ENCODE data around the gene AKAP17A.
"Not testable (repeated sequence)": the region's sequence is repeated elsewhere in the genome, so short reads cannot be mapped to it uniquely, and the experiment has no call there.

AKAP17A gene

DNA sequence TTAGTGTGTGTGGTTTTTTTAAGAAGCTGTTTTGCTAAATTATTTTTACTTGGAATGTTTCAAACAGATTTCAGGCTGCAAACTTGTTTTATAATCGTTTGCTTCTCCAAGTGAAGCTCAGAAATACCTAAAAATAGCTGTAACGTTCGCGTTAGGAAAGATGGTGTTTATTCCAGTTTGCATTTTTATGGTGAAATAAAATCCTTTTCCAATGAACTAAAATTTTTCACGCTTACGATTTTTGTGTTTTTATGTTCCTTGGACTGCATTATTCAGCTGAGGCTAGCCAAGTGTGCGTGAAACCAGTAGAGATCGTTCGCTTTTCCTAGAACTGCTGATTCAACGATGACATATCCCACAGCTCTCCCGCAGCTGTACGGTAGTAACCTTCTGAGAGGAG lies 10.9 kb downstream of the AKAP17A start:
- no peak for DNase-seq (ENCODE audit: low read depth)

DNA sequence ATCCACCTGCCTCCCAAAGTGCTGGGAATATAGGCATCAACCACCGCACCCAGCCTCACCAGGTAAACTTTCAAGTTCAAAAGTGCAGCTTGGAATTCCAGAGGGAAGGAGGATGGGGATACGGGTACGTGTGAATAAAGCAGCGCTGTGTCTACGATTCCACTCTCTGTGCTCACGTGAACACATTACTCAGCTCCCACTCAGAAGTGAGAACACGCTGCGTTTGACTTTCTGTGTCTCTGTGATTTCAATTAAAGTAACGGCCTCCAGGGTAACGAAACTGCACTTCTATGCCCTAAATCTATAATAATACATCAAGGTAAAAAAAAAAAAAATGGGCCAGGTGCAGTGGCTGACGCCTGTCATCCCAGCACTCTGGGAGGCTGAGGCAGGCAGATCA lies 15.1 kb downstream of the AKAP17A start:
- DNase-seq (ENCODE audit: low read depth): no peak

DNA sequence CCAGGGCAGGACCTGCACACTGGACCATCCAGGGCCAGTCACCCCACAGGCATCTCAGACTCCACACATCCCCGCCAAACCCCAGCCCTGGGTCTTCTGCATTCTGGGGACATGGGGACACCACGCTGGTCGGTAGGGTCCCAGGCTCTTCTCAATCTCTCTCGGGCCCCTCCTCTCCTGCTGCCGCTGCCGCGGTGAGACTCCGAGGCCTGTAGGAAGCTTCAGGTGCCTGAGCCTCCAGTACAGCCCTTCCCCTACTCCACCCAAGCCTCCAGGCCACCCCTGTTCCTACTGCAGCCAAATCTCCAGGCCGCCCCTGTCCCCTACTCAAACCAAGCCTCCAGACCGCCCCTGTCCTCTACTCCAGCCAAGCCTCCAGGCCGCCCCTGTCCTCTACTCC lies 17.9 kb downstream of the AKAP17A start:
- DNase-seq (ENCODE audit: low read depth): no peak

DNA sequence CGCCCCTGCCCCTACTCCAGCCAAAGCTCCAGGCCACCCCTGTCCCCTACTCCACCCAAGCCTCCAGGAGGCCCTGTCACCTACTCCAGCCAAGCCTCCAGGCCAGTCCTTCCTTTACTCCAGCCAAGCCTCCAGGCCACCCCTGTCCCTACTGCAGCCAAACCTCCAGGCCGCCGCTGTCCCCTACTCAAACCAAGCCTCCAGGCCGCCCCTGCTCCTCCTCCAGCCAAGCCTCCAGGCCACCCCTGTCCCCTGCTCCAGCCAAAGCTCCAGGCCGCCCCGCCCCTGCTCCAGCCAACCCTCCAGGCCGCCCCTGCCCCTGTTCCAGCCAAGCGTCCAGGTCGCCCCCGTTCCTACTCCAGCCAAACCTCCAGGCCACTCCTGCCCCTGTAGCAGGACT lies 18.4 kb downstream of the AKAP17A start:
- DNase-seq (ENCODE audit: low read depth): no peak

DNA sequence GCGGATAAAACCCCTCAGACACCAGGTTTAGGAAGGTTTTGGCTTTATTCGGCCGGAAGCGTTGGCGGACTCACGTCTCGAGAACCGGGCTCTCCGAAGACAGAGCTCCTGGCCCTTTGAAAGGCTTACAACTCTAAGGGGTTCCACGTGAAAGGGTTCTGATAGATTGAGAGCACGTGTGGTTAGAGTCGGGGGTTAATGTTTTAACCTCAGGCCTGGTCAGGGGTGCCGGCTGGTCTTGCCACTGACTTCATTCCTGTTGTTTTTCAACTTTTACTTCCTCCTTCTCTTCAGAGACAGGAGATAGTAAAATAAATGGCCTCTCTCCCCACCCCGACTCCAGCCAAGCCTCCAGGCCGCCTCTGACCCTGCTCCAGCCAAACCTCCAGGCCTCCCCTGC lies 18.8 kb downstream of the AKAP17A start:
- no peak for DNase-seq (ENCODE audit: low read depth)

DNA sequence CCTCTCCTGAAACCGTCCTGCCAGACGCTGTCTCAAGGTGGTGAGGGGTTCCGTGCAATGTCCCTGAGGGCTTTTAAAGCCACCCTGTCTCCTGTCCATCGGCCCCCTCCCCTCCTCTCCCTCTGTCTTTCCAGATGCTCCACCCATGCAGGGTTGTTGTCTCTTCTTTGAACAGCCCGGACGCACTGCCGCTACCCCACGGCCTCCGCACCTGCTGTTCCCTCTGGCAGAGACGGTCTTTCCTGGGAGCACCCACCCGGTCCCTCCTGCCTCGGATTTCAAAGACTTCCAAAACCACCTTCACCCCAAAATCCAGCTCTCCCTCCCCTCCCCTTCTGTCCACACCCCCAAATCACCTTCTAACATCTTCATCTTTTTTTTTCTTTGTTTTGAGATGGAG lies 19.3 kb downstream of the AKAP17A start:
- DNase-seq (ENCODE audit: low read depth): no peak

DNA sequence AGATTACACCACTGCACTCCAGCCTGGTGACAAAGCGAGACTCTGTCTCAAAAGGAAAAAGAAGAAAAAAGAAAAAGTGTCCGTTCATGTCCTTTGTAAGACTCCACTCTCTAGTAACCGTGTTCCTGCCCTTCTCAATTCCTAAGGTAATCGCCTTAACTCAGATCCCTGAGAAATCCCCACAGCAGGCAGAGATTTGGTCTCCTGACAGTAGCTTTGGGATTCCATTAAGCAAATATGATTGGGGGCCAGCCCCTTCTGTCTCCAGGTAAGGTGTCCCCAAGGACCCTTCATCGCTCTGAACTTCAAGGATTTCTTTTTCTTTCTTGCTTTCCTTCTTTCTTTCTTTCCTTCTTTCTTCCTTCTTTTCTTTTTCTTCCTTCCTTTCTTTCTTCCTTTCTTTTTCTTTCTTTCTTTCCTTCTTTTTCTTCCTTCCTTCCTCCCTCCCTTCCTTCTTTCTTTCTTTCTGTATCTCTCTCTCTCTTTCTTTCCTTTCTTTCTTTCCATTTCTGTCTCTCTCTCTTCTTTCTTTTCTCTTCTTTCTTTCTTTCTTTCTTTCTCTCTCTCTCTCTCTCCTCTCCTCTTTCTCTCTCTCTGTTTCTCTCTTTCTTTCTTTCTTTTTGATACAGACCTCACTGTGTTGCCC lies 21.4 kb downstream of the AKAP17A start:
- DNase-seq (ENCODE audit: low read depth): no peak

DNA sequence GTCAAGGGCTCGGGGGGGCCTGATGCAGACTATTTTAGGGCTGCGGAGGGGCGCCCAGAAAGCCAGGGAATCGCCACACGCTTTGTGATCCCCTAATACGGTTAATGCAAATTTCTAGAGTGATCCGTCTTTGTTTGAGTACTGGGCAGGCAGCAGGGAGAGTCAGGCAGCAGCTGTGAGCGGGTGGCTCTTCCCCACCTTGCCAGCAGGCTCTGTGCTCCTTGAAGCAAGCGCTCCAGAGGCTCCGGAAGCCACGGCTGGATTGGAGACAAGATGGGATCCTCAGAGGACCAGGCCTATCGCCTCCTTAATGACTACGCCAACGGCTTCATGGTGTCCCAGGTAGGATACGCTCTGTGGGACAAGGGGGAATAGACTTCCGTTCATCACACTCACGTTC lies 23.5 kb downstream of the AKAP17A start, which contains the start of gene ASMT:
Gene ASMT, plus strand, starts transcription at position 133 of the 400 bp plus-strand sequence. Its CDS starts 141 bp downstream, at position 274.
- DNase-seq (ENCODE audit: low read depth): no peak

DNA sequence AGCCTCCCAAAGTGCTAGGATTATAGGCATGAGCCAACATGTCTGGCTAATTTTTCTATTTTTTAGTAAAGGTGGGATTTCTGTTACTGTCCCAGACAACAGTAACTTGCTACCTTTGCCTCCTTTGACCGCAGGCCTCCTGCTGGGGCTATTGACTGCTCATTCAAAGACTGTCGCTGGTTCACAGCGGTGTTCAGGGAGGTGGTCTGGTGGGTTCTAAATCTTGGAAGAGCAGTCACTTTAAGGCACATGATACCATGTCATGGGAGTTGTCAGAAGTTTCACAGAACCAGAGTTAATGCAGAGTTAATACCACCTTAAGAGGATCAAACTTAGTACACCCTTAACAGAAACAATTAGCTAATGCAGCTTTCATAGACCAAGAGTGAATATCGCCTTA lies 27.3 kb downstream of the AKAP17A start:
- no peak for DNase-seq (ENCODE audit: low read depth)

DNA sequence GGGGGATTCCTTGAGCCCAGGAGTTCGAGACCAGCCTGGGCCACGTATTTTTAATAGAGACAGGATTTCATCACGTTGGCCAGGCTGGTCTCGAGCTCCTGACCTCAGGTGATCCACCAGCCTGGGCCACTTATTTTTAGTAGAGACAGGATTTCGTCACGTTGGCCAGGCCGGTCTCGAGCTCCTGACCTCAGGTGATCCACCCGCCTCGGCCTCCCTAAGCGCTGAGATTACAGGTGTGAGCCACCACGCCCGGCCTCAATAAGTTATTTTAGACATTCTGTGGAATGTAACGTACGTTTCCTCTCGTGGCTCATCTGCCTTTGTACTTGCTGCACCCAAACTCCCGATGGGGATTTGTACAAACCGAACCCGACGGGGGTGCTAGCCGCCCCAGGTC lies 32.3 kb downstream of the AKAP17A start:
- no peak for DNase-seq (ENCODE audit: low read depth)

DNA sequence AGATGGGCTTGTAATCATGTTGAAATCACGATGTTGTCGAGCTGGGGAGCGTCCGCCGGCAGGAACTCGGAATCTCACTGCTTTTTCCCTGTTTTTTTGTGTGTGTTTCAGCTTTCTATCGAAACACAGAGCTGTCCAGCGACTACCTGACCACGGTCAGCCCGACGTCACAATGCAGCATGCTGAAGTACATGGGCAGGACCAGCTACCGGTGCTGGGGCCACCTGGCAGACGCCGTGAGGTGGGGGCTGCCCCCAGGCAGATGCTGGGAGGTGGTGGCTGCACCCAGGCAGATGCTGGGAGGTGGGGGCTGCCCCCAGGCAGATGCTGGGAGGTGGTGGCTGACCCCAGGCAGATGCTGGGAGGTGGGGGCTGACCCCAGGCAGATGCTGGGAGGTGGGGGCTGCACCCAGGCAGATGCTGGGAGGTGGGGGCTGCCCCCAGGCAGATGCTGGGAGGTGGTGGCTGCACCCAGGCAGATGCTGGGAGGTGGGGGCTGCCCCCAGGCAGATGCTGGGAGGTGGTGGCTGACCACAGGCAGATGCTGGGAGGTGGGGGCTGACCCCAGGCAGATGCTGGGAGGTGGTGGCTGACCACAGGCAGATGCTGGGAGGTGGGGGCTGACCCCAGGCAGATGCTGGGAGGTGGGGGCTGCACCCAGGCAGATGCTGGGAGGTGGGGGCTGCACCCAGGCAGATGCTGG lies 32.9 kb downstream of the AKAP17A start:
- DNase-seq (ENCODE audit: low read depth): not testable (repeated sequence)

DNA sequence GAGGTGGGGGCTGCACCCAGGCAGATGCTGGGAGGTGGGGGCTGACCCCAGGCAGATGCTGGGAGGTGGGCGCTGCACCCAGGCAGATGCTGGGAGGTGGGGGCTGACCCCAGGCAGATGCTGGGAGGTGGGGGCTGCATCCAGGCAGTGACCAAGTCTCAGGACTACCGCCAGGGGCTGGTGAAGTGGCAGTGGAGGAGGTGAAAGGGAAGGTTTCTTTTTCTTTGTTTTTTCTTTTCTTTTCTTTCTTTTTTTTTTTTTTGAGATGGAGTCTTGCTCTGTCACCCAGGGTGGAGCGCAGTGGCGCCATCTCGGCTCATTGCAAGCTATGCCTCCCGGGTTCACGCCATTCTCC lies 33.4 kb downstream of the AKAP17A start:
- DNase-seq (ENCODE audit: low read depth): not testable (repeated sequence)

DNA sequence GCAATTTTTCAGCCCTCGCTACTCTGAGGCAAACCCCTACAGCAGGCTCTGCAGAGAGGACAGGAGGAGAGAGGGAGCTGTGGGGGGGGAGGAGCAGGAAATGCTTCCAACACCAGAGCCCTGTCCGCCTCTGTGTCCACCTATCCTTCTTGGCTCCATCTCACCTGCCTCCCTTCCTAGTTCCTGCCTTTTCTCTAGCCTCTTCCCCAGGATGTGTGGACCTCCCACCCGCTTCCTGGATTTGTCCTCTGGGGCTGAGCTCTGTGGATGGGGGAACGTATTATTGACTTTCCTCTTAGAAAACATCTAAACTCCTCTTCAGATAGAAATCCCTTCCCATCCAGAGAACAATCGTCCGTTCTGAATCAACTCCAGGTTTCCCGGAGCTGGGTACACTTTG lies 37.8 kb downstream of the AKAP17A start:
- DNase-seq (ENCODE audit: low read depth): no peak

DNA sequence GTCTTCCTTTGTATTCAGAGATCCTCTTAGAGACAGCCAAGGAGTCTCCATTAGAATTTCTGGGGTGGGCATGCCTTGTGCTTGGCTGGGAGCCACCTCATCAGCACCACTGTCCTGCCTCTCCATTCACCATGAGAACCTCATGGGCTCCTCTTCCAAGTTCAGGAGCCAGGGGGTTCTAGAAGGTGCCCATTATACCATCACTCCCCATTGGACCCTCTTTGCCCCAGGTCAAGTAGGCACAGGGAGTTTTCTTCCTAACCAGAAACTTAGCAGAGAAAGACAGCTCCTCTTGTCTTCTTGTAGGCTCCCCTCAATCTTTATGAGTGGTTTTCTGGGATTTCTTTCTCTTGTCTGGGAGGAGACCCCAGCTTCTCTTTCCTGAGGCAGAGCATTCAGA lies 54.6 kb downstream of the AKAP17A start:
- DNase-seq (ENCODE audit: low read depth): no peak

DNA sequence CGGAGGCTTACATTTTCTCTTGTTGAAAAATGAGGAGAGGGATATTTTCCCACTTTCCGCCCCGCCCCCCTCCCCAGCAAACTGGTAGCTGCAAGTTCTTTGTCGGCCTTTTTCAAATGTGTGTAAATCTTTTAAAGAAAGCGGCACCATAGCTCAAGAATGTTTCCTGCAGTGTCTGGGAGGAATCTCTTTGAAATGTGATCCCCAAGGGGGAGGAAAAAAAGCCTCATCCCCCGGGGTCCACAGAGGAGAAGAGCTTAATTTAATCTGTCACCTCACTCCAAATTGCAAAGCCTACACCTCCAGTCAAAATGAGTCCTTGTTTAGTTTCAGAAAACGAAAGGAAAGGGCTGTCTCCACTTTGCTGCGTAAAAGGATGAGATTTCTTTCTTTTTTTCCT lies 58.2 kb downstream of the AKAP17A start:
- DNase-seq (ENCODE audit: low read depth): no peak

All from activated T-cell treated with anti-CD3 and anti-CD28 coated beads for 48 hours (primary cell).